ENCODE results near the gene WIPF3. TPM values are rescaled to one million over a fixed set of nuclear protein-coding genes. Genes with fewer than 3 reads are reported as not detected.

Gene WIPF3
- total RNA-seq, 2 donors from 2014 or later: 3.0 to 85.9 TPM

DNA sequence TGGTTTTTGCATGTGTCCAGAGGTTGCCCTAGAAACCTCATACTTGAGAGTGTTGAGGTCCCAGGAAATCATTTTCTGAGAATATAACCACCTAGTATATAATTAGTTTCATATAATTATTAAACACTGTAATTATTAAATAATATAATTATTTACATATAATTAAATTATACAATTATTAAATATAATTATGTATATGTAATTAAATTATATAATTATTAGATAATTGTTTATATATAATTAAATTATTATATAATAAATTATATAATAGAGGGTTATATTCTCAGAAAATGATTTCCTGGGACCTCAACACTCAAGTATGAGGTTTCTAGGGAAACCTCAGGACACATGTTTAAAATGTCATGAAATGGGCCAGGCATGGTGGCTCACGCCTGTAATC, 155.7 kb downstream of the WIPF3 start:
- intact Hi-C loops (cut with DNase I): no loop called here

DNA sequence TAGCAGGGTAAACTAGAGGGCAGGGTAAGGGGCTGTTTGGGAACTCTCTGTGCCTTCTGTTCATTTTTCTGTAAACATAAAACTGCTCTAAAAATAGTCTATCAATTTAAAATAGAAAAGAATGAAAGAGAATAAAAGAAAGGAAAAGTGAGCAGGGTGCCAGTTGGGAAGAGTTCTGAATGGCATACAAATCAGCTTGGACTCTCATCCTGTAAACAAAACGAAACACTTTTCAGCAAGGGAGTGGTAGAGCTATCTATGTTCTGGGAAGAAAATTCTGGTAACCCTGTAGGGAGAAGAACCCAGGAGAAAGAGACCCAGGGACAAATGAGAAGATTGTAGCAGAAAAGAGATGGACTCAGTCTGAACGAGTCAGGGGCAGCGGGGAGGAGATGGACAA, 158.7 kb downstream of the WIPF3 start:
- DNase-seq (ENCODE audit: low spot score): no peak
- Histone ChIP-seq H3K27me3 (replicated peaks; ENCODE audit: insufficient read depth) (no peaks in the 10 kb centered on the region), H3K9me3 (no peaks in the 10 kb centered on the region), H3K4me1 (replicated peaks) (no peaks in the 10 kb centered on the region), H3K27ac (no peak overlapping the region), H3K36me3 (no peaks in the 10 kb centered on the region), H3K4me3 (no peak overlapping the region)
- intact Hi-C loops (cut with DNase I): no loop called here
- 63% methylated on average over 3 of the region's 3 CpGs for WGBS
- TF ChIP-seq POLR2AphosphoS5 (IDR thresholded peaks at IDR 0.05) (no peak), POLR2A (IDR thresholded peaks at IDR 0.05) (no peak)
- TF ChIP-seq, protein P1, sequence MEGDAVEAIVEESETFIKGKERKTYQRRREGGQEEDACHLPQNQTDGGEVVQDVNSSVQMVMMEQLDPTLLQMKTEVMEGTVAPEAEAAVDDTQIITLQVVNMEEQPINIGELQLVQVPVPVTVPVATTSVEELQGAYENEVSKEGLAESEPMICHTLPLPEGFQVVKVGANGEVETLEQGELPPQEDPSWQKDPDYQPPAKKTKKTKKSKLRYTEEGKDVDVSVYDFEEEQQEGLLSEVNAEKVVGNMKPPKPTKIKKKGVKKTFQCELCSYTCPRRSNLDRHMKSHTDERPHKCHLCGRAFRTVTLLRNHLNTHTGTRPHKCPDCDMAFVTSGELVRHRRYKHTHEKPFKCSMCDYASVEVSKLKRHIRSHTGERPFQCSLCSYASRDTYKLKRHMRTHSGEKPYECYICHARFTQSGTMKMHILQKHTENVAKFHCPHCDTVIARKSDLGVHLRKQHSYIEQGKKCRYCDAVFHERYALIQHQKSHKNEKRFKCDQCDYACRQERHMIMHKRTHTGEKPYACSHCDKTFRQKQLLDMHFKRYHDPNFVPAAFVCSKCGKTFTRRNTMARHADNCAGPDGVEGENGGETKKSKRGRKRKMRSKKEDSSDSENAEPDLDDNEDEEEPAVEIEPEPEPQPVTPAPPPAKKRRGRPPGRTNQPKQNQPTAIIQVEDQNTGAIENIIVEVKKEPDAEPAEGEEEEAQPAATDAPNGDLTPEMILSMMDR (IDR thresholded peaks at IDR 0.05): no peak

More for the DNA sequence above, 155.7 kb downstream of the WIPF3 start:
- Histone ChIP-seq H3K27me3 (replicated peaks; ENCODE audit: insufficient read depth) (no peaks in the 10 kb centered on the region), H3K36me3 (no peaks in the 10 kb centered on the region), H3K9me3 (no peaks in the 10 kb centered on the region), H3K4me3 (no peak overlapping the region), H3K27ac (no peak overlapping the region), H3K4me1 (replicated peaks) (no peaks in the 10 kb centered on the region)
- TF ChIP-seq POLR2A (IDR thresholded peaks at IDR 0.05) (no peak), POLR2AphosphoS5 (IDR thresholded peaks at IDR 0.05) (no peak)
- TF ChIP-seq, protein P1 (IDR thresholded peaks at IDR 0.05): no peak
- 97% methylated on average over 1 of the region's 1 CpG for WGBS
- DNase-seq (ENCODE audit: low spot score): no peak

Small RNA genes within 50 kb of the gene (small RNA-seq; reads per million reads assigned to genes)
- gene RF01210: 0 reads per million in 2 donors

Other genes starting within 250 kb of the WIPF3 start
- 1 to 10 TPM; 4.6 to 7.7 TPM for gene PRR15, start 242.7 kb upstream of the WIPF3 start, total RNA-seq
- 10 to 100 TPM; 33.8 to 99.8 TPM for gene SCRN1, start 183.3 kb downstream of the WIPF3 start, total RNA-seq
- gene FKBP14, start 220.2 kb downstream of the WIPF3 start, total RNA-seq: 1 to 10 TPM; 8.4 to 9.5 TPM
- 10 to 100 TPM in 1 of 2 donors, 1 to 10 TPM in 1; 5.5 to 12.0 TPM for gene PLEKHA8, start 221.9 kb downstream of the WIPF3 start, total RNA-seq